HG03439 (cell line): Measurements from ENCODE around the gene ARL17A.
"Not testable (repeated sequence)": the region's sequence is repeated elsewhere in the genome, so short reads cannot be mapped to it uniquely, and the experiment has no call there.

Source experiments
- ATAC-seq: cut with Tn5 transposase; IDR thresholded peaks from one replicate; pipeline ENCODE4 v1.9.1; 2021; ENCODE audit warnings: mild to moderate bottlenecking, moderate library complexity; ENCODE audit not compliant: unreplicated experiment

The ARL17A gene

DNA sequence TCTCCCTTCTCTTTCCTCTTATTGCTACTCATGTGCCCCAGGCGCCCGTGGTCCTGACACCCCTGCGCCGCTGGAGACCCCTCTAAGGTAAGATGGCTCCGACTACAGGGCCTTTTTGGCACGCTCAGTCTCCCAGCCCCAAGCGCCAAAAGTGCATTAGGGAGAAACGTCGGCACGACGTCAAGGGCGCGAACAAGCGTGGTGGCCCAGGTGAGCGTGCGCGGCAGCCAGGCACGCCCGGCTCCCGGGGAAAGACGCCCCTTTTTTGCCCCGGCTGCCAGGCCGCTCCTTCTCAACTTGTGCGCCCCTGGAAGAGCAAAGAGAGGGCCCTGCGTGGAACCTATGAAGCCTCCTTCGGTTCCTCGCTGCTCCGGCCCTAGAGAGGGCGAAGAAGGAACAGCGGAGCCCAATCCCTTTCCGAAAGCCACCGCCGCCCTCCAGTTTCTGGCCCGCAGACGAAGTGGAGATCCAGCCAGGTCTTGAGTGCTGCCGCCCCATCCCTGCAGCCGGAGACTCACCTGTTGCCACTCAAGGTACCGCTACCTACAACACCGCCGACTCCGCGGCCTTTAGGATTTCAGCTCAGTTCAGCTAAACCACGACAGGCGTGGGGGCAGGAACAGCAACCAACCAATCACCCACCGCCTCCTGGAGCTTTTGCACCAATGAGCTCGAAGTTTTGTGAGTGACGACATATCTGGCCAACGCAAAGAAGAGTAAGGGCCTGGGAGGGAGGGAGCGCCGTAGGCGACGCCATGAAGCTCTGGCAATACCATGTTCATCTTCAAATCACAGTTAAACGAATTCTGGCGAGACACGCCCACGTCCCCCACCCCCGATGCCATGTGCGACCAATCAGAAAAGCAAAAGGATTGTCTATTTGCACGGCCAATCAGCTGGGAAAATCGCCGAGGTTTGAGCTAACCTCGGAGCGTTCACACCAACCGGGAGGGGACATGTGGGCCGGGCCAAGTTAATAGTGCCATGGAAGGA is at the start of gene ARL17A:
Gene ARL17A (minus strand): TSS at position 609 of the 993 bp plus-strand sequence. CDS start 3,369 bp downstream, outside the sequence.
- ATAC-seq, result peak; percentile 92

DNA sequence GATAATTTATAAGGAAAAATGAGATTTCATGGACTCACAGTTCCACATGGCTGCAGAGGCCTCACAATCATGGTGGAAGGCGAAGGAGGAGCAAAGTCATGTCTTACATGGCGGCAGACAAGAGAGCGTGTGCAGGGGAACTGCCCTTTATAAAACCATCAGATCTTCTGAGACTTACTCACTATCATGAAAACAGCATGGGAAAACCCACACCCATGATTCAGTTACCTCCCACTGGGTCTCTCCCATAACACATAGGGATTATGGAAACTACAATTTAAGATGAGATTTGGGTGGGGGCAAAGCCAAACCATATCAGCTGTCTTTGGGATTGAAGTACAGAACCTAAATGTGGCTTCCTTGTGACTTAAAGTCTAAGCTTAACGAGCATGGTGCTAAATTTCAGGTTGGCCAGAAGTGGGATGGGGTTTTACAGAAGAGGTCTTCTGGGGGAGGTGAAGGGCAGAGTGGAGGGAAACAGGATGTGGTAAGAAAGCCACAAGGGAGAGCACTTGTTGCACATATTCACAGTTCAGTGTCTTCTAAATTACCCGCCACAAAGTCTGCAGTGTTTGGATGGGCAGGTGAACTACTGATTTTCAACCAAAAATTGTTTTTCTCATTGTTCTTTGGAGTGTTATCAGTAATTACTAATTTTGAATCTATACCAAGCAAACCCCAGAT is 49.4 kb upstream of the ARL17A start:
- not testable (repeated sequence) for ATAC-seq

DNA sequence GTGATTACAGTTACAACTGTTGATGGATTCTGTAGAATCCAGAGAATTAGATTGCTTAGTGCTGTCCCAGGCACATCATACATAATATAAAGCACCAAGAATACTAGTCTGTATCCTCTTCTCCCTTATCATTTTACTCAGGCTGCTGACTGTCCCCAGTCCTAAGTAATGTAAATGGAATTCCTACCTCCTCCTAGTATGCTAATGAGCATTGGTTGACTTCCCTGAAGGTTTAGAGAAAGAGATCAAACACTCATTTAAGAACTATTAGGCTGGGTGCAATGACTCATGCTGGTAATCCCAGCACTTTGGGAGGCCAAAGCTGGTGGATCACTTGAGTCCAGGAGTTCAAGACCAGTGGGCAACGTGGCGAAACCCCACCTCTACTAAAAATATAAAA is 48.0 kb upstream of the ARL17A start:
- ATAC-seq, result not testable (repeated sequence)

DNA sequence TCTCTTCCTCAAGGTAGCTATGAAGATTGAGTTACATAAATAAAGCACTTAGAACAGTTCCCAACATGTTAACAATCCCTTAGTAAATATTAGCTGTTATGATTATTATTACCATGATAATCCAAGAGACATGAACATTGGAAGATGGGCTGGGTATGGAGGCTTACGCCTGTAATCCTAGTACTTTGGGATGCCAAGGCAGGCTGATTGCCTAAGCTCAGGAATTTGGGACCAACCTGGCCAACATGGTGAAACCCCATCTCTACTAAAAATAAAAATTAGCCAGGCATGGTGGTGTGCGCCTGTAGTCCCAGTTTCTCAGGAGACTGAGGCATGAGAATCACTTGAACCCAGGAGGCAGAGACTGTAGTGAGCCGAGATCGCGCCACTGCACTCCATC is 45.2 kb upstream of the ARL17A start:
- ATAC-seq, result not testable (repeated sequence)

DNA sequence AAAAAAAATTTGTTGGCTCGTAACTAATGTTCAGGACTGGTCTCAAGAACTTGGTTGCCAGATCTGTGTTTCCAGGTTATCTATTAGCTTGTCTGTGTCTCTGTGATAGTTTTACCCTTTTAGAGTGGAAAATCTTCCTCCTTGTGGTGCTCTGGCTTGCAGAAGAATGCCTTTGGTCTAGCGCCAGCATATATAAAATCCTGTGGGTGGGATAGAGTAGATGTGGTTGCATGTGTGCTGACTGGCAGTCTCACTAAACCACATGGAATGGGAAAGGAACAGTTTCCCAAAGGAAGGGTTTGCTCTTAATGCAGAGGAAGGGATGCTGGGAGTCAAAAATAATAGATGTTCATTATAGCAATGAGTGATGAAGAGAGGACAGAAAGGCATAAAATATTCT is 44.3 kb upstream of the ARL17A start:
- not testable (repeated sequence) for ATAC-seq

DNA sequence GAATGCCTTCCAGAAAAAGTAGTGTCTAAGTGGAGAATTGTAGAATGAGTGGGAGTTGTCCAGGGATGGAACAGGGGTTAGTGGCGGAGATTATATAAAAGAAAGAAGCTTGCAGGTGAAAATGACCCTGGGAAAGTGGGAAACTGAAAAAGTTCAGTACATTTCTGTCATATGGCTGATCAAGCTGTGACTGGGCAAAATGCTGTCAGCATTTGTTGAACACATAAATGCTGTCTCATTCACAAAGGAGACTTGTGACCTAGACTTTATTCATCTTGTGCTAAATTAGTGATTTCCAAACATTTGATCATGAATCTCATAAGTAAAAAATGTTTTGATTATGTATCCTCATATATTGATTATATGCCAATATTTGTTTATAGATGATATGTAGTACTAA is 39.5 kb upstream of the ARL17A start:
- not testable (repeated sequence) for ATAC-seq

DNA sequence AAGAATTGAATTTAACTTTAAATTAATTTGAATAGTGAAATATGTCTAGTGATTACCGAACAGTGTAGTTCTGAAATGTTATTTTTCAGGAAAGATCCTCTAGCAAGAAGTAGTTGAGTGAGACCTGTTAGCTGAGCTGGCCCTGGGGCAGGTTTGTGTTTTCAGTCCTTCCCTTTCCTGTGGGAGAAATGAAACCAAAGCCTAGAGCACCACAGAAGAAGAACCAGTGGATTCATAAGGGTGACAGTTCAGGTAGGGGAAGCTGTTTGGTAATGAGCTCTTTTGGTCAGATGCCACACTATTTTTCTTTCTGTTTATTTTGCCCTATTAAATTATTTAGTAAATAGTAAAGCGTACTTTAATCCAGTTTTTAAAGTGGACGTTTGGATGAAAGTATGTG is 37.6 kb upstream of the ARL17A start:
- not testable (repeated sequence) for ATAC-seq

DNA sequence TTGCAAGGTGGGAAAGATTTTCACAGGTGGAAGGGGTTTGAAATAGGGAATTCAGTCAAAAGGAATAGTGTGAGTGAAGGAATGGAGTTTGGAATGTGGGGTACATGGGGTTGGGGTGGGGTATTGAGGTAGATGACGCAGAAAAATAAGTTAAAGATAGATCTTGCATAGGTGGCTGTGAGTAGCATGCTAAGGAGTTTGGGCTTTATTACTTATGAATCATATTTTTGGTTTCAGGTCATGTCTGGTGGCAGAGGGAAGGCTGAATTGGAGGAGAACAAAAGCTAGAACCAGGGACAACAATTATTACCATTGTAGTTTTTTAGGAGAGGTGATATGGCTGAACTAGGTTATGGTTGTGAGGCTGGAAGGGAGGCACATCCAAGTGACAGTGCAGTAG is 34.4 kb upstream of the ARL17A start:
- not testable (repeated sequence) for ATAC-seq

DNA sequence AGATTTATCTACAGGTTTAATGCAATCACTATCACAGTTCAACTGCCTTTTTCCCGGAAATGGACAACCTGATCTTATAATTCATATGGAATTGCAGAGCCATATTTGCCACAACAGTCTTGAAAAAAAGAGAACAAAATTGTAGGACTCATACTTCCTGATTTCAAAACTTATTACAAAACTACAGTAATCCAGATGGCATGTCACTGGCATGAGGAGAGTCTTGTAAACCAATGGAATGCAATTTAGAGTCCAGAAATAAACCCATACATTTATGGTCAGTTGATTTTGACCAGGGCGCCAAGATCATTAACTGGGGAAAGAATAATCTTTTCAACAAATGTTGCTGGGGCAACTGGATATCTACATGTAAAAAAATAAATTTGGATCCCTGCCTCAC is 31.8 kb upstream of the ARL17A start:
- not testable (repeated sequence) for ATAC-seq

DNA sequence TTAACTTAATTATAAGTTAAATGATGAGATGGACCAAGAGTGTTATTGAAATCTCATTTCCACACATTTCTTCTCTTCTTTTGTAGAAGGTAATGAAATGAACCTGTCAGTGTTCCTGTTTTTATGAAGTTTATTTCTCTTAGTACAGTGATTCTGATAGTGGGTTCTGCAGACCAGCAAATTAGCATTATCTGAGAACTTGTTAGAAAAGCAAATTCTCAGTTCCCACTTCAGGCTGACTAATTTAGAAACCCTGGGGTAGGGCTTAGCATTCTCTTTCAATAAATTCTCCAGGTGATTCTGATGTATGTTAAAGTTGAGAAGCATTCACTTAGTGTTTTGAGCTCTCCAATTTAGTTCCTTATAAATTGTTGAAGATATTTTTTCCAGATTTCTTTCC is 23.6 kb upstream of the ARL17A start:
- ATAC-seq, result peak; percentile 80

DNA sequence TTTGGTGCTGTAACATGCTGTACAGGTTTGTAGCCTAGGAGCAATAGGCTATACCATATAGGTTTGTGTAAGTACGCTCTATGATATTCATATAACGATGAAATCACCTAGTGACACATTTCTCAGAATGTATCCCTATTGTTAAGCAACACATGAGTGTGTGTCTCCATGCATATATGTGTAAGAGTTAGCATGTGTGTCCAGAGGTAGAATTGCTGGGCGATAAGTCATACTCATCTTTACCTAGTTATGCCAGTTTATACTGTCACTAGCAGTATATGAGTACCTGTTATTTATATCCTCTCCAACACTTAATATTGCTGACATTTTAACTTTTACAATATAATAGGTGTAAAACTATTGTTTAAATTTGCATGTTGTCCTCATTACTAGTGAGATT is 21.3 kb upstream of the ARL17A start:
- not testable (repeated sequence) for ATAC-seq

DNA sequence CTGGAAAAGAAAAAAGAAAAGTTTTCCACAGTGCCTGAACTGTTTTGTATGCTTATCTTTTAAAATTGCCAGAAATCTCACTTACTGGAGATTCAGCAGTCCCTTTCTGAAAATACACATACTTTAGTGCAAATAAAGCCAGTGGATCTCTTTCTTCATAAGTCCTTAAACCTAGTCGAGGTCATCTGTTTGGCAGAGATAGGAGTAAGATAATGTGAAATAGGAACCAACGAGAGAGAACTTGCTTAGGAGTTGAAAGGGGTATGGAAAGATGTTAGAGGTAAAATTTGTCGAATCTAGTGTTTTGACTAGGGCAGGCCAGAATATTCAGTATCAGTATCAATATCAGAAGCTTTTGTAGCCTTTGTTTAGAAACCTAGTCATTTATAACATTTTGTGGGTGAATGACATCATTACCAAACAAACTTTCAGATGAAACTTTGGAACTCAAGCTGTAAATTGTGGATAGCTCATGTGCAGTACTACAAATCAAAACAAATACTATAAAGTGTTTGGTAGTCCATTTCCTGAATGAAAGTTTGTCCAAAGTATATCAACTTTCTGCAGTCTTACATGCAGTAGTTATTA is 18.9 kb upstream of the ARL17A start:
- peak; percentile 64 for ATAC-seq

DNA sequence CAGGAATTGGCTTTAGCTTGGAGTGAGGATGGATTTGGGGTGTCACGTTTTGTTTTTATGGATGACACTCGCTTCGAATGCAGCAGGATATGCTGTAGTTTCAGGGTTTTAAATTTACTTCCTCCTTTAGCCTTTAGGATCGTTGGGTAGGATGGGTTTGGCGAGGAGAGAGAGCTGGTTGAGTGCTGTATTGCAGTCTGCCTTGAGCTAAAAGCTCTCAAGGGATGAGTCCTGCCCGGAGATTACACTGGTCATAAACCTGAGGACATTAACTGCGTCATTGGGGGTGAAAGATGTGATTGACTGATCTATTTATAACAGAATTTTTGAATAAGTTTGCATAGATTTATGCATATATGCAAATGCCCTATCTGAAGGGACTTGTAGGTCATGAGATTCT is 11.8 kb upstream of the ARL17A start:
- ATAC-seq, result peak; percentile 40

DNA sequence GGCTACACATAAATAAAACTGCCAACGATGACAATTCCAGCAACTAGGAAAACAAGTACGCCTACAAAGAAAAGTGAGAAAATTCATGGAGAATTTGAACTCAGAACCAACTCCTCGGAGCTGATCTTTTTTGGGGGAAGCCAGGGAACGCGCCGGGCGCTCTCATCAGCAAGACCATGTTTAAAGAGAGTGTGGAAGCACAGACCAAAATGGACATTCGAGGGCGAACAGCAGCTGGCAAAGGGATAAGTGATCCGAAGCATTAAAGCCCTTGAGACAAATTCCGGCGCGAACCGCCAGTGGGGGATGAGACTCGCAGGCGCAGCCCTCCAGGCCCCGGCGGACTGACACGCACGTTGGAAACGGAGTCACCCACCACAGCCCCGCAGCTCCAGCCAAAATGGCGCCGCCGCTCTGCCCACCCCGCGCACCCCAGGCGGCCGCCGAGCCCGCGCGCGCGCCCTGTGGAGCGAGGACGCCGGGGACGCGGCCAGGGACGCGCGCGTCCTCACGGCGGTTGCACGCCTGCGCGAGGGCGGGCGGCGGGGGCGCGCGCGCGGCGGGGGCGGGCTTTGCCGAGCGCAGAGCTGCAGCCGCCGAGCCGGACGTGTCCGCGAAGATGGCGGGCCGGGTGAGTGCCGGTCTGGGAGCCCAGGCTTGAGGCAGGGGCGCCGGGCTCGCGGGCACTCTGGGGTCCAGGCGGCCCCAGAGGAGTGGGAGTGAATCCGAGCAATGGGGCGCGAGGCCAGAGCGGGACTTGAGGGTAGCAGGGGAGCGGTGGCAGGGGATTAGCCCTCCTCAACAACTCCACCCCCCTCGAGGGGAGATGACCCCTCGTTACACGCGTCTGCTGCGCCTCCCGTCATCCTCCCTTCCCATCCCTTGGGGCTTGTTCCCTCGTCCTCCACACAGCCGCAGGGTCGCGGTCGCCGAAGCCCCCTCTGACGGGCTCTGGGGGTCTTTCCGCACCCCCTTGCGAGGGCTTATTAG is 11.0 kb upstream of the ARL17A start, which contains the start of gene NSF:
Gene NSF (plus strand): TSS at position 513 of the 990 bp plus-strand sequence. CDS start 107 bp downstream, at position 620.
- peak; percentile 75 for ATAC-seq

DNA sequence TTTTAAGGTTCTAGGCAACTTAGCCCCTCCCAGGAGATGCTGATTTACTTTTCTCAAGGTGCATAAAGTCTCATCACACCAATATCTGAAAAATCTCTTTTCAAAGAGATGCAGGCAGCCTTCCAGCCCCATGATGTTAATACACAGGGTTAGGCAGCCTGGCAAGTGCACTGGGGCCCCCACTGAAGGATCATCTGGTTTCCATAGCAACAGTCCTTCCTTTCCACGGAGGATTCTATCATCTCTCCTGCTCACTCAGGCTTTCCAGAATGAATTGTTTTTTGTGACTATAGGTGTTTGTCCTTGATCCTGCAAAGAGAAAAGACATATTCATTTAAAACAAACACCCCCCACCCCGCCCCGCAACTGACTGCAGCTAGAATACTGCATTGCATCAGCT is 6.0 kb upstream of the ARL17A start:
- ATAC-seq, result not testable (repeated sequence)

DNA sequence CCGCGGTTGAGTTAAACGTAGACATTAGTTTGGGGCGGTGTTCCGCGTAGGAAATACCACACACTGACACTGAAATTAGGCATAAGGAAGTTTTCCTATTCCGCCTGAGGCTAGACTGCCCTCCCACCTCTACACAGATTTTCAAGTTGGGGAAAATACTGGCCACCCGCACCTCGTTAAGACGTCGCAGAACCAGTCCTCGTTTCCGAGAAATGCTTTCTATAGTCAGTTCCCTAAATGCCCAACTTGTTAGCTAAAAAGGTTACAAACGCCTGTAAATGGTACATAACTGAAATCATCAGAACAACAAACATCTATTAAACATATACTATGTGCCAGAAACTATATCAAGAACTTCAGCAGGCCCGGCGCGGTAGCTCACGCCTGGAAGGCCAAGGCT is 591 bp upstream of the ARL17A start:
- not testable (repeated sequence) for ATAC-seq

DNA sequence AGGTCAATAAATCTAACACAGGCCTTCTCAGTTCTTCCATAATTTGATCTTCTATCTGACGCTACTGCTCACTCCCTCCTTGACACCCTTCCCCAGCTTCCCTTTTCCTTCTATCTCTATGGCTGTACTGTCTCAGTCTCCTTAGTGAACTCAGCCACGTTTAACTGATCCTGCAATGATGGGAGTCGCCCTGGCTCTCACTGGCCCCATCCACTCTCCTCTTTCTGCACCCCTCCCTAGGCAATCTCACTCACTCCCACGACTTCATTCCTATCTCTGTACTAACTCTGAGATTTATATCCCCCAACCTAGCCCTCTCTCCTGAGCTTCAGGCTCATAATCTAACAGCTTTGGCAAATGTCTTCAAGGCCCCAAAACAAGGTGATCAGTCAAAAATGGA is 7.7 kb downstream of the ARL17A start:
- not testable (repeated sequence) for ATAC-seq

DNA sequence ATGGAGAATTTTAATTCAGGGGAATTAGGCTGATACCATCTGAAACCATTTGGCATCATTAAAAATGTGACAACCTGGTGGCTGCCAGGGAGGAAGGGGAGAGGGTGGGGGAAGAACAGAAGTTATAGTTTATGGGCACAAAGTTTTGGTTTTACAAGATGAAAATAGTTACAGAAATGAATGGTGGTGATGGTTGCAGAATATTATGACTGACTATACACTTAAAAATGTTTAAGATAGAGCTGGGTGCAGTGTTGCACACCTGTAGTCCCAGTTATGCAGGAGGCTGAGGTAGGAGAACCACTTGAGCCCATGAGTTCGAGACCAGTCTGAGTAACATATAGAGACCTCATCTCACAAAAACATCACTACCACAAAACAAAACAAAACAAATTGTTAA is 12.5 kb downstream of the ARL17A start:
- ATAC-seq, result not testable (repeated sequence)

DNA sequence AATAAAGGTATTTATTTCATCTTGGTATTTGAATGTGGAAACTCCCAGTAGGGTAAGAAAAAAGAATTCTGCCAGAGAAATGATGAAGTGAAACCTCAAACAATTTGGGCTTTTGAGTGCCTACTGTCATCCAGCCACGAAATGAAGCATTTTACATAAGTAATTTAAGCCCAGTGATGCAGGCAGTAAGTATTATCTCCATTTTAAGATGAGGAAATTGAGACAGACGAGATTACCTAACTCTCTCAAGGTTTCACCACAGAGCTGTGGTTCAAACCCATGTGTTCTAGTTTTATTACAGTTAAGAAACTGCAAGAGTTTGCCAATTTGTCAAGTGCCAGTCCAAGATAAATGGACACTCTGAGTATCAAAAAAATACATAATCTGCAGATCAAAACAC is 13.2 kb downstream of the ARL17A start:
- not testable (repeated sequence) for ATAC-seq

DNA sequence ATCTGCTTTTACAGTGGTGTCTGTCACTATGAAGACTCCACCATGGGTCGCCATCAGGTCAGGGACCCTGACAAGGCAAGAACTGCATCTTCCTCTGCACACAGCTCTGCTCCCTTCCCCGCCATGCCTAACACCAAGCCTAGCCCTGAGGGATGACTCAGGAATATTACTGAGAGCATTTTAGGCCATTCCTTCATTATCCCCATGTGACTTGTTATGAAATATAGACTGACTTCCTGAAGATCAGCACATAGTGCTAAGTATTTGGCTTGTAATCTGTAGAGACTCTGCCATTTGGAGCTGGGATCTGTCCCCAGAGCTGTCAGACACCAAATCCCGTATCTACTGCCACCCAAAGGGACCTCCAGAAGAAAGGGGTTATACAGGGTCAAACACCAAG is 19.4 kb downstream of the ARL17A start:
- not testable (repeated sequence) for ATAC-seq
